KMS-11 (cell line): ENCODE results near the gene WDR4.
"Not testable (repeated sequence)": the region's sequence is repeated elsewhere in the genome, so short reads cannot be mapped to it uniquely, and the experiment has no call there.

Source experiments
- H2AFZ ChIP-seq: fragments of 200-600 bp; sonication (generic); 2 replicates; pipeline ENCODE4 v1.6.1; 2016; ENCODE audit warnings: antibody characterized with exemption, mixed run types, low read depth
- H3K27ac ChIP-seq: fragments of 200-600 bp; sonication (generic); 2 replicates; pipeline ENCODE4 v1.6.1; 2016; ENCODE audit warnings: mild to moderate bottlenecking, mixed run types
- H3K27me3 ChIP-seq: fragments of 200-600 bp; sonication (generic); 2 replicates; pipeline ENCODE4 v1.6.1; 2017; ENCODE audit warnings: mild to moderate bottlenecking, low read depth, mixed run types, moderate library complexity; ENCODE audit not compliant: insufficient read depth
- H3K36me3 ChIP-seq: fragments of 200-600 bp; sonication (generic); 2 replicates; pipeline ENCODE4 v1.6.1; 2017; ENCODE audit warnings: mild to moderate bottlenecking, mixed run types; ENCODE audit not compliant: insufficient read depth
- H3K4me1 ChIP-seq: fragments of 200-600 bp; sonication (generic); 2 replicates; pipeline ENCODE4 v1.6.1; 2016; ENCODE audit warnings: mild to moderate bottlenecking, low read depth, mixed run types; ENCODE audit not compliant: poor library complexity, severe bottlenecking
- H3K4me2 ChIP-seq: fragments of 200-600 bp; sonication (generic); 2 replicates; pipeline ENCODE4 v1.7.0; 2016; ENCODE audit warnings: mild to moderate bottlenecking, mixed run types
- H3K4me3 ChIP-seq: fragments of 200-600 bp; sonication (generic); IDR thresholded peaks from 2 replicates; pipeline ENCODE4 v1.6.1; 2017; ENCODE audit warnings: low read depth, low read length, mixed read lengths; ENCODE audit not compliant: insufficient read depth
- H3K79me2 ChIP-seq: fragments of 200-600 bp; sonication (generic); 2 replicates; pipeline ENCODE4 v1.6.1; 2016; ENCODE audit warnings: low read depth, mixed run types; ENCODE audit not compliant: insufficient read depth
- H3K9ac ChIP-seq: fragments of 200-600 bp; sonication (generic); 2 replicates; pipeline ENCODE4 v1.6.1; 2016; ENCODE audit warnings: mild to moderate bottlenecking, mixed run types
- H4K20me1 ChIP-seq: fragments of 200-600 bp; sonication (generic); 2 replicates; pipeline ENCODE4 v1.6.1; 2016; ENCODE audit warnings: mild to moderate bottlenecking, mixed run types; ENCODE audit not compliant: insufficient read depth
- TF ChIP-seq, protein P1 (sequence below): fragments of 200-600 bp; sonication (generic); conservative IDR thresholded peaks from 2 replicates; pipeline ENCODE4 v1.6.1; 2017; ENCODE audit warnings: low read depth, mild to moderate bottlenecking, antibody characterized with exemption, low read length, moderate library complexity, mixed read lengths

Gene WDR4

DNA sequence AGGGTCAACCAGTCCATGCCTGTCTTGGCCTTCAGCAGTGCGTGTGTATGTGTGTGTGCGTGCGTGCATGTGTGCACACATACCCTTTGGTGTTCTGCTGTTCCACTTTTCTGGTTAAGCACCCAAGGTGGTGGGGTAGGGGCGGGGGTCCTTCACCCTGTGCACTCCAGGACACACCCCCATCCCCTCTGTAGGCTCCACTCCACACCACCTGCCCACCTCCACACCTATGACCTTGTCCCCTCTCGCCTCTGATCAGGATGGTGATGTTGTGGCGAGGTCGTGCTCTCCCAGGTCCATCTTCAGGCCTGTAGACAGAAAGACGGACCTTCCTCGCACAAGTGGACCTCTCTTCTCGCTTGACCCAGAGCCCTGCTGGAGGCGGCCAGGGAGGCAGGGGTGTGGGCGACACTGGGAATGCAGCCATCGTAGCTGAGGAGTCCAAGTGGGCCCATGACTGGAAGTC, 44.6 kb downstream of the WDR4 start:
- H4K20me1 ChIP-seq: no peaks in the 10 kb centered on the region; the same call in 1 of the 2 replicates
- H3K9ac ChIP-seq: no peak overlapping the region

DNA sequence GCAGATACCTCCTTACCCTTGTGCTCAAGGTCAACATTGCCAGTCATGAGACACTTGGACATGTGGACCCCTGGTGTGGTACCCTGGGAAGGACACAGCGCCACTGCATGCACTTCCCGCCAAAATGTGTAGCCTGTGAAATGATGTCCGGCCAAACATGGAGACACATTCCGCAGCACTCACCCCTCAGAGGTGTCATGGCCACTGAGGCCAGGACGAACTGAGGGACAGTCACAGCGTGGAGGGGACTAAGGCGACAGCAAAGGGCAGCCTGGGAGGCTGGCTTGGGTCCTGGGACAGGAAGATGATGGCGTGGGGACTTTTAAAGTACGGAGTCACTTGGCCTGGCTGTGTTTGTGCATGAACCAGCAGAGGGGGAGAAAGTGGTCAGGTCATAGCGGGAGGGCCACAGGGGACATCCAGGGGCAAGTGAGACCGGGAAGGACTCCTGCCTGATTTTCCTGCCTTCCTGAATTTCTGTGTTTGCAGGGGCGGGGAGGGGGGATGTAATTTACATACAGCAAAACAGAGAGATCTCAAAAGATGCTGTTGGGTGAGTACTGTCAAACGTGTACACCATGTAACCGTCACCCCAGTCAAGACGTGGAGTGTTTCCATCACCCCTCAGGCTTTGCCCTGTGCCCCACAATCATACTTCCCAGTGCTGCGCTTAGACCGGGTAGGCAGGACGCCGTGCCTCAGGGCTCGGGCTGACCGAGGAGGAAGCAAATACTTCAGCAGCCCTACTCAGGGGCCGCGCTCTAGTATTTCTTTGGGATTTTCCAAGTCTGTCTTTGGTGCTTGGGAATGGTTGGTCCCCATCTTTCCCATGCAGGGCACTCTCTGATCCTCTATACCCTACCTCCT, 45.2 kb downstream of the WDR4 start:
- TF ChIP-seq, protein P1, sequence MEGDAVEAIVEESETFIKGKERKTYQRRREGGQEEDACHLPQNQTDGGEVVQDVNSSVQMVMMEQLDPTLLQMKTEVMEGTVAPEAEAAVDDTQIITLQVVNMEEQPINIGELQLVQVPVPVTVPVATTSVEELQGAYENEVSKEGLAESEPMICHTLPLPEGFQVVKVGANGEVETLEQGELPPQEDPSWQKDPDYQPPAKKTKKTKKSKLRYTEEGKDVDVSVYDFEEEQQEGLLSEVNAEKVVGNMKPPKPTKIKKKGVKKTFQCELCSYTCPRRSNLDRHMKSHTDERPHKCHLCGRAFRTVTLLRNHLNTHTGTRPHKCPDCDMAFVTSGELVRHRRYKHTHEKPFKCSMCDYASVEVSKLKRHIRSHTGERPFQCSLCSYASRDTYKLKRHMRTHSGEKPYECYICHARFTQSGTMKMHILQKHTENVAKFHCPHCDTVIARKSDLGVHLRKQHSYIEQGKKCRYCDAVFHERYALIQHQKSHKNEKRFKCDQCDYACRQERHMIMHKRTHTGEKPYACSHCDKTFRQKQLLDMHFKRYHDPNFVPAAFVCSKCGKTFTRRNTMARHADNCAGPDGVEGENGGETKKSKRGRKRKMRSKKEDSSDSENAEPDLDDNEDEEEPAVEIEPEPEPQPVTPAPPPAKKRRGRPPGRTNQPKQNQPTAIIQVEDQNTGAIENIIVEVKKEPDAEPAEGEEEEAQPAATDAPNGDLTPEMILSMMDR: no peak
- H3K4me1 ChIP-seq: peaks cover 19% of the 10 kb centered on the region
- no peak overlapping the region for H3K4me2 ChIP-seq

More for the DNA sequence above, 44.6 kb downstream of the WDR4 start:
- H2AFZ ChIP-seq: no peak overlapping the region
- H3K27me3 ChIP-seq: no peaks in the 10 kb centered on the region
- H3K27ac ChIP-seq: no peak overlapping the region
- peaks cover 19% of the 10 kb centered on the region for H3K4me1 ChIP-seq
- no peaks in the 10 kb centered on the region for H3K36me3 ChIP-seq
- no peak overlapping the region for H3K4me3 ChIP-seq
- H3K79me2 ChIP-seq: no peaks in the 10 kb centered on the region
- TF ChIP-seq, protein P1: no peak
- no peak overlapping the region for H3K4me2 ChIP-seq

DNA sequence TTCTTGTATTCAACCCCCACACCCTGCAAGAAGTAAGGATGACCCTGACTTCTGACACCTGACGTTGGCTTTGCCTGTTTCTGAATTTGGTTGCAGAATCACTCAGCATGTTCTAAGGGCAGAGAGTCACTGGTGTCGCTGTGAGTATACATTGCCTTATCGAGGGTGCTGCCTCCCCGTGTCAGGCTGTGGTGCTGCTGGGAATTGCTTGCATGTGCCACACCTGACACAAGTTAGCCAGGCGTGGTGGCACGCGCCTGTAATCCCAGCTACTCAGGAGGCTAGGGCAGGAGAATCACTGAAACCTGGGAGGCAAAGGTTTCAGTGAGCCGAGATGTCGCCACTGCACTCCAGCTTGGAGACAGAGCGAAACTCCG, 45.9 kb downstream of the WDR4 start:
- Histone ChIP-seq H3K27ac (no peak overlapping the region), H3K27me3 (no peaks in the 10 kb centered on the region), H3K36me3 (no peaks in the 10 kb centered on the region), H3K4me2 (no peak overlapping the region), H3K9ac (no peak overlapping the region), H3K79me2 (no peaks in the 10 kb centered on the region), H4K20me1 (no peaks in the 10 kb centered on the region), H2AFZ (no peak overlapping the region), H3K4me1 (peaks cover 19% of the 10 kb centered on the region), H3K4me3 (no peak overlapping the region)
- TF ChIP-seq, protein P1: peak; percentile 56

More for the DNA sequence above, 45.2 kb downstream of the WDR4 start:
- Histone ChIP-seq H3K9ac (no peak overlapping the region), H3K79me2 (no peaks in the 10 kb centered on the region), H3K4me3 (no peak overlapping the region), H3K27ac (no peak overlapping the region), H2AFZ (no peak overlapping the region), H4K20me1 (no peaks in the 10 kb centered on the region; the same call in 1 of the 2 replicates), H3K27me3 (no peaks in the 10 kb centered on the region), H3K36me3 (no peaks in the 10 kb centered on the region)

DNA sequence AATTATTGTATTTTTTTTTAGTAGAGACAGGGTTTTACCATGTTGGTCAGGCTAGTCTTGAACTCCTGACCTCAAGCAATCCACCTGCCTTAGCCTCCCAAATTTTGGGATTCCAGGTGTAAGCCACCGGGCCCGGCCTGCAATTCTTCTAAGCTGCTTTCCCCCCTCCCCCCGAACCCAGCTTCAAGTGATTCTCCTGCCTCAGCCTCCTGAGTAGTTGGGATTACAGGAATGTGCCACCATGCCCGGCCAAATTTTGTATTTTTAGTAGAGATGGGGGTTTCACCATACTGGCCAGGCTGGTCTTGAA, 47.1 kb downstream of the WDR4 start:
- not testable (repeated sequence) for H2AFZ ChIP-seq, H3K27ac ChIP-seq, H4K20me1 ChIP-seq, H3K36me3 ChIP-seq, H3K4me3 ChIP-seq, H3K4me2 ChIP-seq, H3K9ac ChIP-seq, H3K27me3 ChIP-seq, H3K79me2 ChIP-seq
- H3K4me1 ChIP-seq: peaks cover 19% of the 10 kb centered on the region
